ENCODE measurements around the gene FDPS.

DNA sequence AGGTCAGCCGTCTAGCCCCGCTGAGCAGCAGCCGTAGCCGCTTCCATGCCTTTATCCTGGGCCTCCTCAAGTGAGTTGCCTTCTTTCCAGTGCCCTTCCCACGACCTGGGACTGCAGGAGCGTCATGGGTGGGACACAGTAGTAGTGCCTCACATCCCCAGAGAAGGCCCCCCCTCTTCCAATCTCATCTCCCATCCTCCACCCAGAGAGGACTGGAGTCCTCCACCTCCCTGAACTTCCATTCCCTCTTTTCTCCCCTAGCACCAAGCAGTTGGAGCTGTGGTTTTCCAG, 16.9 kb downstream of the FDPS start:
- TF ChIP-seq POLR2A (IDR thresholded peaks at IDR 0.05) (no peak), CTCF (IDR thresholded peaks at IDR 0.05) (no peak)
